NCI-H1092 treated with DMSO at 0.1 percent for 48 hours (cell line): ENCODE data around the gene TSHZ3.

Source experiments
- DNase-seq: peaks from one replicate; lab custom pipeline; 2025; lab: John Stamatoyannopoulos, UW

Gene TSHZ3

DNA sequence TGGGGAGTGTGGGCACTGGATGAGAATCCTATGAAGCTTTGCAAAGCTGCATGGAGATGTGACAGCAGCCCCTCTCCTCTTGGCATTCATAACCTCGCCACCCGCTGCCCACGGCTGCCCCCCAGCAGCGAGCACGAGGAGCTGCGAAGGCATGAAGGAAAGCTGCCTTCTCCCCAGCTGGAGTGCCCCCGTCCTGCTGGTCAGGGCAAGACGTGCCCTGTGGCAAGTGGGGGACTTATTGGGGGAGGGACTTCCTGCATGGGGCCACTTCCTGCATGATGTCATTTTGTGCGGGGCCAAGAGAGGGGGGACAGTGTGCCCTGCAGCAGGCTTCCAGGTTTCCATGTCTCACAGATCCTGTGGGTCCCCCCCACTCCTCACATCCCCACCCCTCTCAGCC is 85.9 kb downstream of the TSHZ3 start:
- no peak for DNase-seq

- DNase-seq = no peak
These were observed 86.5 kb downstream of the TSHZ3 start for GRCh38 chr19:31262725-31263191.

GRCh38 chr19:31261603-31262212 is 87.5 kb downstream of the TSHZ3 start:
- DNase-seq = no peak

DNA sequence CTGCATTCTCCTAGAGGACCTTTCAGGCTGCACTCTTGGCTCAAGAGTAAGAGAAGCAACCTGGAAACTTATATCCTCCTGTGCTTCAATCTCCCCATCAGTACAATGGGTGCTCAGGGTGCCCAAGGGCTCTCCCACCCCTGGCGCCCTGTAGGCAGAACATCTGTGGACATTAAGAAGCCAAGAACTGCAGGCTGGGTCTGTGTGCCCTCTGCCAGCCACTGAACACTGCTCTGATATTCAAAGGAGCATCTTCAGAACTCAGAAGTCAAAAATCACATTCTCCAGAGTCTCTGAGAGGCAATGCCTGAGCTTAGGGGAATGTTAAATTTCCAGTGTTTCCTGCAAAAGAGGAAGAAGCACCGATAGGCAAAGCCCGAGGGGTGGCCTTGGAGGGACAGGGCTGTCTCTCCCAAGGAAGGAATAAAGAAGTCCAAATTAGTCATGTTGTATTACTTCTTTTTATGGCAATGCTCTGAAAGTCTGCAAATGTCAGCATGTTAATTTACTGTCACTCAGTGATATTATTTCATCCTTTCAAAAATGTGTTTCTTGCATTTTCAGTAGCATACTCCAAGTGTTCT is 88.1 kb downstream of the TSHZ3 start:
- DNase-seq = no peak

GRCh38 chr19:31260171-31260933 is 88.9 kb downstream of the TSHZ3 start:
- no peak for DNase-seq

GRCh38 chr19:31258211-31259052 is 90.8 kb downstream of the TSHZ3 start:
- DNase-seq = no peak

DNA sequence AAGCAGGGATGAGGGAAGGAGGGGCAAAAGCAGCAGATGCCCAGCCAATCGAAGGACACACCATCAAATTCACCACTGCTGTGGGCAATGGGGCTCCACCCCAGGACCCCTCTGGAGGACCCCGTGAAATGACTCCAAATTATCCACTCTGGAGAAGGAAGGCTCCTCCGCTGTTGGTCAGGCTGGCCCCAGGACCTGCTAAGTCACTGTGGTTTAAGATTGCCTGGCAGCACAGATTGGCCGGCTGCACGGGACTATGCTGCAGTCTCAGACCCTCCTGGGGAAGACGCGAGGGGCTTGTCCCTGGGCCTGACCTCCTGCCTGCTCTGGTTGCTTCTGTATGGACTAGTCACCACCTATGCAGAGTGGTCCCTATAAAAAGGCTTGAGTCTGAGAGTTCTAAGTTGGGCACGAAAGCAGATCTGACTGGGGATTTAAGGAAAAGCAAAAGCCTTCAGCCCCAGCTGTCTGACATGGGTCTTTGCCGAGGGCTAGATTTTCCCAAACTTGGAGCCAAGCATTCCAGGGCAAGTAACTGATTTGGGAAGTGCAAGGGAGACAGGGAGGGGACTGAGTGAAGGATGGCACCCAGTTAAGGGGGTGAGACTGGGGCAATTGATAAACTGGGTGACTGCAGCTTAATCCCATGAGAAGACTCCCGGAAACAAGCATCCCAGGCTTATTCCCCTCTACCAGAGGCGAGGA is 91.7 kb downstream of the TSHZ3 start:
- no peak for DNase-seq

GRCh38 chr19:31257025-31257424 is 92.2 kb downstream of the TSHZ3 start:
- DNase-seq = no peak

DNA sequence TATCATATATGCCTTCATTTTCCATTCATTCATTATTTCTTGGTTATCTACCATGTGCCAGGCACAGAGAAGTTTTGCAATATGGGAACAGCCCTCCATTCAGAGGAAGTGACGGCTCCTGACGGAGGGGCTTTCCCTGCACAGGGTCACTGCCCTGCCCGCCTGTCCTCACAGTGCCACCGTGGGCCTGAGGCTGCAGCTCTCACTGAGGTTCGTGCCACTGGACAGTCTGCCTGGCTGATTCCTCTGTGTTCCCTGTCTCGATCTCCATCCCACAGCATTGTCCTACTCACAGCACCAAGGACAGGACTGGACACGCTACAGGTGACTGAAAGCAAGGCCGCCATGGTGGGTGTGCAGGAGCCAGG is 92.7 kb downstream of the TSHZ3 start:
- no peak for DNase-seq

DNA sequence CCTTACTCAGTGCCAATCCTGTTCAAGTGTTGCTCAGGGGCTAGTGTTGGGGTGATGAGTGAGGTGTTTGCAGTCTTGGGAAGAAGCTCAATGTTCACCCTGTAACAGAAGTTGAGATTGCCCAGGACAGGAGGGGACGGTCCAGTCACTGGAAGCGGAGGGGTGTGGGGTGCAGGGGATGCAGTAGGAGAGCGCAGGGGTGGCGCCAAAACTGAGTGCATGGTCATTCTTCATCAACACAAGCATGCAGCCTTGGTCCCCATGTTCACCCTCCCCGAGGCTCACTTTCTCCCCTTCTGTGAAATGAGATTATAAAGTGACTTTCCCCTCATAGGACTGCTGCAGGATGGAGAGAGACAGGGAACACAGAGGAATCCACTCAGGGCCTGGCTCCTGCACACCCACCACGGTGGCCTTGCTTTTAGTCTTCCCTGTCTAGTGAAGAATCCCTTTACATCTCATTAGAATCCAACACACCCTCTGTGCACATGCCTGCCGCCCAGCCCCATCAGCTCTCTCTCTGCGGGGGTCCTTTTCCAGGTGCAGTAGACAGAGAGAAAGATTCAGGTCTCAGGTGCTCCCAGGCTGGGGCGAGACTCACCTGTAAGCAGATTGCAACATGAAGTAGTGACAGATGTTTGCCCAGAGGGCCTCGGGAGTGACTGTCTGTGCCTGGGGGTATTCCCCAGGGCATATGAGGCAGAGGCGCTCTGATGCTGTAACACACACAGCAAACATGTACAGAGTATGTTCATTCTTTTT is 93.2 kb downstream of the TSHZ3 start:
- no peak for DNase-seq

- no peak for DNase-seq
These were observed 93.9 kb downstream of the TSHZ3 start for GRCh38 chr19:31255174-31255799.

DNA sequence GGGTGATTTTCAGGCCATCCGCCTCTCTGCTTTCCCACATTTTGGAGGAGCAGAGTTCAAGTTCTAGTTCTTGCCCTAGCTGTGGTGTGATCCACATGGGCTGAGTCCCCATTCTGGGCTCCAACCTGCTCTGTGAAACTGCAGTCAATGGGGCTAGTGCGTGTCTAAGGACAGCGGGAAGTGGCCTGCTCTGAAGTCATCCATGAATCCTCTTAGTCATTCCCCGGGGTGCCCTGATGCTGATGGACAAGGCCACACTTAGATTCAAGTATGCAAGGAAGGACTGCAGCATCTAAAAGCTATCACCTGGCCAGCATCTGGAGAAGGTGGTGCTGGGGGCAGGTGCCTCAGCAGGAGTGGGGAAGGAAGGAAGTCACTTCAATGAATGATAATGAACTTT is 94.6 kb downstream of the TSHZ3 start:
- DNase-seq = no peak

DNA sequence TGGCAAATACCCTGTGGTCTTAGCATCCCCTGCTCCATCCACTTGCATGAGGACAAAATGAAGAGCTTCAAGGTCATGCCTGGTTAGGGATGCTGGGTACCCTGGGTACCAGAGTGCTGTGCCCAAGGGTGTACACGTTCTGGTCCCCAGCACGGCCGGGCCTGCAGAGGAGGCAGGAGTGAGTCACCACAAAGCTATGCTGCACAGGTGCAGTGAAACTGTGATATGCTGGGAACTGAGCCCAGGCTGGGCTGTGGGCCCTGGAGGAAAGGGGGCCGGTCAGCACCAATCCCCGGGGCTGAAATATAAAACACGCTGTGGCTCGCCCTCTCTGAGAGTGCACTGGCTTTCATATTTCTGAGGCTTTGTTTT is 95.1 kb downstream of the TSHZ3 start:
- DNase-seq = no peak

DNA sequence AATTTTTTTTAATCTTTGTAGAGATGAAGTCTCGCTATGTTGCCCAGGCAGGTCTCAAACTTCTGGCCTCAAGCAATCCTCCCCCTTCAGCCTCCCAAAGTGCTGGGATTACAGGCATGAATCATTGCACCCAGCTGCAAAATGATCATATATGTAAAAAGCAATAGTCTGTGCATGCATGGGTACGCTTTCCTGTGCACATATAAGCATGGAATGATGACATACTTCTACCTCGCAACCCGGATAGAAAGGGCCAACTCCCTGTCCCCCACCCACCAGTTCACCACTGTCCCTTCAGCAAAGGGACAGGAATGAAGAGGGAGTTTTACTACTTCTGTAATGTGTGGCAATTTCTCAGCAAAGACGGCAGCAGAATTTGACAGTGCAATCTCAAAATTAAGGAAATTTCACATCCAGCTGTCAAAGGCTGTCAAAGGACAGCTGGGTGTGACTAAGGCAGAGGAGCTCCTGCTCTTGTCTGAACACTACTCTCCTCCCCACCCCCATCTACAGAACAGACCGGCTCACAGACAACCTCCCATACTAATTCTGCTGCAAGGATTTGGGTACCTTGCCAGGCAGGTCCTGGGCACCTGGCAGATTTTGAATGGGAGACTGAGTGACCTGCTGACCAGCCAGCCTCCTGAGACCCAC is 95.6 kb downstream of the TSHZ3 start:
- DNase-seq = no peak

DNA sequence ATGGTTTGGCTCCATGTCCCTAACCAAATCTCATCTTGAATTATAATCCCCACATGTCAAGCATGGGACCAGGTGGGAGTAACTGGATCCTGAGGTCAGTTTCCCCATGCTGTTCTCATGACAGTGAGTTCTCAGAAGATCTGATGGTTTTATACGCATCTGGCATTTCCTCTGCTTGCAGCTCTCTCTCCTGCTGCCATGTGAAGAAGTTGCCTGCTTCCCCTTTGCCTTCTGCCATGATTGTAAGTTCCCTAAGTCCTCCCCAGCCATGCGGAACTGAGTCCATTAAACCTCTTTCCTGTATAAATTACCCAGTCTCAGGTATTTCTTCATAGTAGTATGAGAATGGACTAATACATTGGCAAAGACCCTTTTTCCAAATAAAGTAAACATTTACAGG is 96.8 kb downstream of the TSHZ3 start:
- no peak for DNase-seq

- DNase-seq = no peak
These were observed 100.0 kb downstream of the TSHZ3 start for GRCh38 chr19:31249217-31249616.

DNA sequence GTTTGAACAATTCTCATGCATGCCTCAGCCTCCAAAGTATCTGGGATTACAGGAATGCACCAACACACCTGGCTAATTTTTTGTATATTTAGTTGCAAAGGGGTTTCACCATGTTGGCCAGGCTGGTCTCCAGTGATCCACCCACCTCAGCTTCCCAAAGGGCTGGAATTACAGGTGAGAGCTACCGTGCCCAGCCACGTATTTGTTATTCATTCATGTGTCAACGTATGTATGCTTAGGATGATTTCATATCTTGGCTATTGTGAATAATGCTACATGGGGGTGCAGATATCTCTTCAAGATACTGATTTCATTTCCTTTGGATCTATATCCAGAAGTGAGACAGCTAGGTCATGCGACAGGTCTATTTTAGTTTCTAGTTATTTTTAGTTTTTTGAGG is 113.4 kb downstream of the TSHZ3 start:
- no peak for DNase-seq

DNA sequence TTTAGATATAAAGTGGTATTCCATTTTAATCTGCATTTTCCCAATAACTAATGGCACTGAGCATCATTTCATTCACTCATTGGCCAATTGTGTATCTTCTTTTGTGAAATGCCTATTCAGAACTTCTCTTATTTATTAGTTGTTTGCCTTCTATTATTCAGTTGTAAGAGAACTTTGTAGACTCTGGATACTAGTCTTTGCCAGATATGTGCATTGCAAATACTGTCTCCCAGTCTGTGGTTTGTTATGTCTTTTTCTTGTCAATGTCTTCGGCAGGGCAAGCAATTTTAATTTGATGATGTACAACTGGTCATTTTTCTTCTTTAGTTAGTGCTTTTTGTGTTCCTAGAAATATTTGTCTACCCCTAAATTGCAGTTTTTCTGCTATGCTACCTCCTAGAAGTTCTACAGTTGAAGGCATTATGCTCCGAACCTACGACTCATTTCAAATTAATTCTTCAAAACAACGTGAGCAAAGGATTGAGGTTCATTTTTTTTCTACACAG is 115.9 kb downstream of the TSHZ3 start:
- DNase-seq = no peak

GRCh38 chr19:31232871-31233270 is 116.4 kb downstream of the TSHZ3 start:
- no peak for DNase-seq

DNA sequence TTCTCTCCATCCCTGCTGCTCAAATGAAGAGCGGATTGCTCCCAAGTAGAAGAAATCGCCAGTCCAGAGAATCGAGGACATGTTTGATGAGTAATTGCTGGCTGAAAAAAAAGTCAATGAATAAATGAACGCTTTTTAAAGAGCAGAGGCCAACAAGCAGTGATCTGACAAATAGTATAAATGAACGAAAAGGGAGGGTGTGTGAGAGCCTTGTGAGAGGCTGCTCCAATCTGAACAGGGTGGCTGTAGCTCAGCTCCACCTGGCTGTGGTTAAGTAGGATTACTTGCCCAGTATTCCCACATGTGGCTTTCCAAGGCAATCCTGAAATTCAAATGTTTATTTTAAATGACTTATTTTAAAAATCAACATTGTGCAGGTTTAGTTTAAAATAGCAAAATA is 117.1 kb downstream of the TSHZ3 start:
- DNase-seq = no peak
